ENCODE data around the gene MPC1. TPM values are rescaled to one million over a fixed set of nuclear protein-coding genes. Genes with fewer than 3 reads are reported as not detected.

Gene MPC1
- total and polyA plus RNA-seq, 2 experiments from 2014 or later: 15.5 to 39.4 TPM

GRCh38 chr6:166398348-166398747 lies 15.6 kb upstream of the MPC1 start (continued):
- TF ChIP-seq ZNF114 (CRISPR knock-in tag; IDR thresholded peaks at IDR 0.05) (no peak), NANOG (IDR thresholded peaks at IDR 0.05; ENCODE audit: borderline replicate concordance) (no peak), CREB1 (CRISPR knock-in tag; IDR thresholded peaks at IDR 0.05; ENCODE audit: low read depth) (no peak), POLR2AphosphoS5 (IDR thresholded peaks at IDR 0.05; ENCODE audit: low read depth) (no peak), EZH2 (IDR thresholded peaks at IDR 0.05; ENCODE audit: low read depth, unreplicated experiment) (no peak), ZNF331 (CRISPR knock-in tag; IDR thresholded peaks at IDR 0.05; ENCODE audit: low read depth) (no peak), EZH2phosphoT487 (IDR thresholded peaks at IDR 0.05; ENCODE audit: unreplicated experiment) (no peak), CTCF (conservative IDR thresholded peaks at IDR 0.05; ENCODE audit: low read depth in 2 of 2) (no peak), JUNB (IDR thresholded peaks at IDR 0.05; ENCODE audit: unreplicated experiment) (no peak), STAT1 (IDR thresholded peaks at IDR 0.05; ENCODE audit: unreplicated experiment) (no peak), REST (IDR thresholded peaks at IDR 0.05; ENCODE audit: unreplicated experiment) (no peak)

- H3K9me3 Mint-ChIP-seq: no peaks in the 10 kb centered on the region; the same call in 1 of the 3 replicates
- no peak overlapping the region for H3K4me2 ChIP-seq
- H3K27ac ChIP-seq (ENCODE audit: low read depth): no peak overlapping the region
- no peak for TF ChIP-seq STAT1 (IDR thresholded peaks at IDR 0.05; ENCODE audit: unreplicated experiment)
- no peak for TF ChIP-seq REST (IDR thresholded peaks at IDR 0.05; ENCODE audit: unreplicated experiment)
- TF ChIP-seq EZH2 (IDR thresholded peaks at IDR 0.05; ENCODE audit: low read depth, unreplicated experiment): no peak
- no peak for TF ChIP-seq CTCF (conservative IDR thresholded peaks at IDR 0.05; ENCODE audit: low read depth in 2 of 2)
- no peak for TF ChIP-seq CREB1 (CRISPR knock-in tag; IDR thresholded peaks at IDR 0.05; ENCODE audit: low read depth)
- TF ChIP-seq JUNB (IDR thresholded peaks at IDR 0.05; ENCODE audit: unreplicated experiment): no peak
- no peaks in the 10 kb centered on the region for H3K79me2 ChIP-seq (replicated peaks; ENCODE audit: insufficient read depth)
- H3K36me3 Mint-ChIP-seq (ENCODE audit: low read depth): no peaks in the 10 kb centered on the region; the same call in 2 of the 3 replicates
- peaks cover 11% of the 10 kb centered on the region for H3K27me3 Mint-ChIP-seq (ENCODE audit: insufficient read depth, low read depth, poor library complexity)
- no peak overlapping the region for H3K27ac Mint-ChIP-seq
- no peak overlapping the region for H3K4me3 ChIP-seq
- H3K9me2 ChIP-seq (ENCODE audit: insufficient read depth): no peaks in the 10 kb centered on the region
- DNase-seq (ENCODE audit: low spot score) (no peak), ATAC-seq (no peak)
- H3K27me3 ChIP-seq (ENCODE audit: insufficient read depth): peaks cover 8% of the 10 kb centered on the region; the same call in 1 of the 2 replicates
- peaks cover 8% of the 10 kb centered on the region for H3K4me1 Mint-ChIP-seq
- peaks cover 3% of the 10 kb centered on the region; the same call in 1 of the 2 replicates for H3K4me1 ChIP-seq (ENCODE audit: insufficient read depth)
- no peaks in the 10 kb centered on the region for H3K36me3 ChIP-seq (ENCODE audit: insufficient read depth)
- H3K4me3 Mint-ChIP-seq: no peak overlapping the region
- H4K20me1 ChIP-seq (replicated peaks; ENCODE audit: insufficient read depth): no peaks in the 10 kb centered on the region
- H2AFZ ChIP-seq: no peak overlapping the region
- H3F3A ChIP-seq (replicated peaks; ENCODE audit: low read depth): 0 out of 2 replicates have a peak, but pooled peaks cover 8% of the 10 kb centered on the region
These were observed 15.1 kb upstream of the MPC1 start for GRCh38 chr6:166397849-166398248.

All from GM23338 (cell line).